WTC11 (cell line): ENCODE measurements around the gene OR2AE1. TPM values are rescaled to one million over a fixed set of nuclear protein-coding genes. Genes with fewer than 3 reads are reported as not detected.

Experiments used
- ATAC-seq: fragments of 200-7000 bp; cut with Tn5 transposase; 2 replicates; pipeline ENCODE4 v1.10.0; 2021; ENCODE audit warnings: mild to moderate bottlenecking, moderate library complexity
- Bru-seq: library from RNA; stranded (reverse); fragments of 400-500 nt; gene quantifications from one replicate; lab custom pipeline; 2021; lab: Mats Ljungman, UMichigan
- CTCF ChIA-PET: fragments of 300-600 bp; sonication (Branson Sonifier 250); formaldehyde crosslinking; loops from one replicate; lab custom pipeline; 2021; ENCODE audit warnings: antibody characterized with exemption; lab: Charles Lee
- POLR2A ChIA-PET: fragments of 350-600 bp; sonication (Branson Sonifier 250); formaldehyde crosslinking; loops from one replicate; lab custom pipeline; 2021; ENCODE audit warnings: antibody characterized with exemption; lab: Charles Lee
- DNase-seq: peaks from one replicate; pipeline ENCODE4 v3.0.0; 2021; ENCODE audit warnings: low spot score
- H3K27ac Mint-ChIP-seq: 2 replicates; pipeline ENCODE4 v1.8.0; 2021; ENCODE audit warnings: mixed read lengths
- H3K27me3 Mint-ChIP-seq: 2 replicates; pipeline ENCODE4 v1.8.0; 2021; ENCODE audit warnings: low read depth, mild to moderate bottlenecking, moderate library complexity, mixed read lengths
- H3K36me3 Mint-ChIP-seq: 2 replicates; pipeline ENCODE4 v1.8.0; 2021; ENCODE audit warnings: mixed read lengths
- H3K4me1 Mint-ChIP-seq: 2 replicates; pipeline ENCODE4 v1.8.0; 2022; ENCODE audit warnings: mixed read lengths
- H3K4me3 Mint-ChIP-seq: 2 replicates; pipeline ENCODE4 v1.8.0; 2021; ENCODE audit warnings: mild to moderate bottlenecking, moderate library complexity, mixed read lengths
- H3K9me3 Mint-ChIP-seq: 2 replicates; pipeline ENCODE4 v1.8.0; 2021; ENCODE audit warnings: mixed read lengths
- AFF4 ChIP-seq: sonication (generic); formaldehyde crosslinking; IDR thresholded peaks from 2 replicates; pipeline ENCODE4 v1.8.1; 2023; ENCODE audit warnings: mild to moderate bottlenecking, missing genetic modification reagents, borderline replicate concordance
- ATF2 ChIP-seq: sonication (generic); formaldehyde crosslinking; IDR thresholded peaks from 2 replicates; pipeline ENCODE4 v1.8.1; 2022; ENCODE audit warnings: low read depth, missing genetic modification reagents, borderline replicate concordance
- CBFB ChIP-seq: sonication (generic); formaldehyde crosslinking; IDR thresholded peaks from 2 replicates; pipeline ENCODE4 v1.8.1; 2022; ENCODE audit warnings: mild to moderate bottlenecking, low read depth, missing genetic modification reagents
- ETV6 ChIP-seq: sonication (generic); formaldehyde crosslinking; IDR thresholded peaks from 2 replicates; pipeline ENCODE4 v1.8.1; 2022; ENCODE audit warnings: mild to moderate bottlenecking, missing genetic modification reagents
- HMGA2 ChIP-seq: fragments of 250-450 bp; sonication (Bioruptor Pico); IDR thresholded peaks from 2 replicates; pipeline ENCODE4 v1.4.0; 2021; ENCODE audit warnings: mild to moderate bottlenecking, moderate library complexity
- KAT7 ChIP-seq: sonication (generic); formaldehyde crosslinking; IDR thresholded peaks from 2 replicates; pipeline ENCODE4 v1.8.1; 2023; ENCODE audit warnings: missing genetic modification reagents, mild to moderate bottlenecking, borderline replicate concordance
- MYBL2 ChIP-seq: sonication (generic); formaldehyde crosslinking; IDR thresholded peaks from 2 replicates; pipeline ENCODE4 v1.8.1; 2023; ENCODE audit warnings: mild to moderate bottlenecking, moderate library complexity, missing genetic modification reagents
- RORB ChIP-seq: fragments of 250-450 bp; sonication (Bioruptor Pico); IDR thresholded peaks from 2 replicates; pipeline ENCODE4 v1.9.0; 2021; ENCODE audit warnings: mild to moderate bottlenecking
- SMAD3 ChIP-seq: sonication (generic); formaldehyde crosslinking; IDR thresholded peaks from 2 replicates; pipeline ENCODE4 v1.8.0; 2022; ENCODE audit warnings: missing genetic modification reagents, mild to moderate bottlenecking, borderline replicate concordance
- SP1 ChIP-seq: sonication (generic); formaldehyde crosslinking; conservative IDR thresholded peaks from 2 replicates; pipeline ENCODE4 v1.8.1; 2022; ENCODE audit warnings: missing genetic modification reagents
- TCF7 ChIP-seq: sonication (generic); formaldehyde crosslinking; IDR thresholded peaks from 2 replicates; pipeline ENCODE4 v1.8.0; 2022; ENCODE audit warnings: mild to moderate bottlenecking, low read depth, missing genetic modification reagents, moderate library complexity
- USF2 ChIP-seq: sonication (generic); formaldehyde crosslinking; IDR thresholded peaks from 2 replicates; pipeline ENCODE4 v1.8.1; 2023; ENCODE audit warnings: mild to moderate bottlenecking, missing genetic modification reagents, moderate library complexity
- ZNF416 ChIP-seq: fragments of 250-450 bp; sonication (Bioruptor Pico); IDR thresholded peaks from 2 replicates; pipeline ENCODE4 v1.9.0; 2021; ENCODE audit warnings: mild to moderate bottlenecking, inconsistent platforms
- ZNF423 ChIP-seq: fragments of 250-450 bp; sonication (Bioruptor Pico); IDR thresholded peaks from 2 replicates; pipeline ENCODE4 v2.1.2; 2022; ENCODE audit warnings: mild to moderate bottlenecking, moderate library complexity
- ZNF512 ChIP-seq: sonication (generic); formaldehyde crosslinking; IDR thresholded peaks from 2 replicates; pipeline ENCODE4 v1.8.1; 2022; ENCODE audit warnings: missing genetic modification reagents, borderline replicate concordance
- ZSCAN18 ChIP-seq: fragments of 250-450 bp; sonication (Bioruptor Pico); IDR thresholded peaks from 2 replicates; pipeline ENCODE4 v2.1.2; 2022; ENCODE audit warnings: mild to moderate bottlenecking, moderate library complexity
- long read RNA-seq, 3 experiments: library from RNA in 1 of 3; library from capped mRNA in 1 of 3; library from polyadenylated mRNA in 1 of 3; unstranded in 2 of 3; stranded (forward) in 1 of 3; transcript quantifications; one replicate each; pipeline ENCODE4 v2.0.0, GENCODE V29; 2021
- total RNA-seq: library from RNA; stranded (reverse); gene quantifications from 3 replicates; pipeline ENCODE4 v1.2.3, GENCODE V29; 2021

Gene OR2AE1
- total RNA-seq (0.15 TPM in 1 of 3 replicates, not detected in the others), Bru-seq, nascent RNA (percentile 28 among the genes with signal in this experiment)
- long read RNA-seq, experiment 1 = 0 reads
- long read RNA-seq, experiment 2 = 0 reads
- long read RNA-seq, experiment 3 = 0 reads

GRCh38 chr7:99876933-99877332, at the start of gene OR2AE1:
OR2AE1 (minus strand) TSS chr7:99877033; CDS start chr7:99877033, 0 bp downstream.
- Mint-ChIP-seq H3K27ac (no peak within 1 kb of the TSS), H3K36me3 (no peaks in the 10 kb centered on the region), H3K4me3 (no peak within 1 kb of the TSS), H3K4me1 (no peaks in the 10 kb centered on the region), H3K27me3 (peaks cover 3% of the 10 kb centered on the region), H3K9me3 (peaks cover 3% of the 10 kb centered on the region; the same call in 1 of the 2 replicates)
- TF ChIP-seq CBFB (CRISPR knock-in tag) (no peak), ZSCAN18 (no peak), MYBL2 (CRISPR knock-in tag) (no peak), ZNF423 (CRISPR knock-in tag) (no peak), HMGA2 (CRISPR knock-in tag) (no peak), KAT7 (CRISPR knock-in tag) (no peak), ZNF512 (CRISPR knock-in tag) (no peak), AFF4 (CRISPR knock-in tag) (no peak)
- ChIA-PET POLR2A (no interaction called here), CTCF (no interaction called here)
- ATAC-seq = no peak
- no peak for DNase-seq

- Mint-ChIP-seq H3K4me3 (no peak overlapping the region), H3K27ac (no peak overlapping the region), H3K9me3 (peaks cover 28% of the 10 kb centered on the region), H3K4me1 (peaks cover 40% of the 10 kb centered on the region), H3K27me3 (peaks cover 14% of the 10 kb centered on the region), H3K36me3 (peaks cover 16% of the 10 kb centered on the region)
- ATAC-seq (no peak), DNase-seq (no peak)
- TF ChIP-seq TCF7 = no peak
- TF ChIP-seq RORB (CRISPR knock-in tag) = no peak
- no peak for TF ChIP-seq SMAD3 (CRISPR knock-in tag)
- no peak for TF ChIP-seq ETV6 (CRISPR knock-in tag)
- CTCF ChIA-PET = no interaction called here
- POLR2A ChIA-PET = no interaction called here
Measured at GRCh38 chr7:99926321-99926720, 49.5 kb upstream of the OR2AE1 start.

- CTCF ChIA-PET = interaction anchor here (1.2 kb wide), 1 partner anchor 10 kb away, joined by 3 read pairs; no protein-coding TSS in a partner anchor
- peaks cover 35% of the 10 kb centered on the region for H3K9me3 Mint-ChIP-seq
- ATAC-seq (no peak), DNase-seq (no peak)
- H3K27me3 Mint-ChIP-seq = peaks cover 10% of the 10 kb centered on the region
- H3K27ac Mint-ChIP-seq = no peak overlapping the region
- peaks cover 20% of the 10 kb centered on the region for H3K4me1 Mint-ChIP-seq
- POLR2A ChIA-PET = interaction anchor here (0.5 to 0.7 kb wide), 3 partner anchors 27 to 577 kb away, joined by 3 to 4 read pairs (median 3); no protein-coding TSS in a partner anchor
- H3K4me3 Mint-ChIP-seq = no peak overlapping the region
- peaks cover 26% of the 10 kb centered on the region for H3K36me3 Mint-ChIP-seq
- no peak for TF ChIP-seq ZNF416
- no peak for TF ChIP-seq SP1 (CRISPR knock-in tag)
- no peak for TF ChIP-seq ATF2 (CRISPR knock-in tag)
- TF ChIP-seq AFF4 (CRISPR knock-in tag) = no peak
- no peak for TF ChIP-seq USF2 (CRISPR knock-in tag)
- TF ChIP-seq CBFB (CRISPR knock-in tag) = no peak
- TF ChIP-seq ZNF512 (CRISPR knock-in tag) = no peak
Measured at GRCh38 chr7:99923200-99923599, 46.4 kb upstream of the OR2AE1 start.
